Stimulated activated CD8-positive, alpha-beta memory T cell treated with anti-CD3 and anti-CD28 coated beads, Interleukin-4, amount 100 ng/mL, for 1 hour (primary cell): ENCODE data around the gene TARBP2.
A peak's percentile ranks its signal among the peaks of the same experiment; 100 is the strongest.
"Not testable (repeated sequence)": the region's sequence is repeated elsewhere in the genome, so short reads cannot be mapped to it uniquely, and the experiment has no call there.

Source experiments
- DNase-seq, 2 donors: peaks; one replicate each; pipeline ENCODE4 v3.0.0-alpha.2; 2020; ENCODE audit warnings: low read depth in 2 of 2, low spot score in 1 of 2

Gene TARBP2

DNA sequence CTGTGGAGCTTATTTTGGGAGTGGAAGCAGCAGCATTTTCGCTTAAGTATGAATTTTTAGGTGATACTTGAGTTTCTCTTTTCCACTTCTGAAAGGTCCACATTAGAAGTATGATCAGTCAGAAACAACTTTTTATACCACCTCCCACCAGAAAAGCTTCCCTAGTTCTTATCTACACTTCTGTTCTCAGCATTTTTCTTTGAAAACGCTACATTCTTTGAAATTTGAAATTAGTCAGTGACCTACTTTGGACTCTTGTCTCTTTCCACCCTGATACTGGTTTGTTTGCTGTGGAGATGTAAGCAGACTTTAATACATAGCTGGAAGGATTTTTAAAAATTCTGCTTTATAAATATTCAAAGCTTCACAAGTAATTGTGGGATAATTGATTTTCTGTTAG, 27.0 kb upstream of the TARBP2 start:
- no peak for DNase-seq

DNA sequence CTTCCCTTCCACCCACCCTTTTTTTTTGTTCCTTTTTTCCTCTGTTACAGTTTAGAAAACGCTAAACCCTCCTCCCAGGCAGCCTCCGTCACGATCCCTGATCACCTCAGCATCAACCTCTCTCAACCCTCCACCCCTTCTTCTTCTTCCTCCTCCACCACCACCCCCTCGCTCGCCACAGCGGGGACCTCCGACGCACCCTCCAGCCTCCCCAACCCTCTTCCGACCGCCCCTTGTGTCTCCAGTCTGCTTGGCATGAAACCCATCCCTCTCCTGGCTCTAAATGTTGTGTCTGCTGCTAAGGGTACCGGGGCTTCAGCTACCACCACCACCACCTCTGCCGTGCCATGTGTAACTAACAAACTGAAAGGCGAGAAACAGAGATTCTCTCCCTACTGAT, 26.3 kb upstream of the TARBP2 start:
- no peak for DNase-seq

DNA sequence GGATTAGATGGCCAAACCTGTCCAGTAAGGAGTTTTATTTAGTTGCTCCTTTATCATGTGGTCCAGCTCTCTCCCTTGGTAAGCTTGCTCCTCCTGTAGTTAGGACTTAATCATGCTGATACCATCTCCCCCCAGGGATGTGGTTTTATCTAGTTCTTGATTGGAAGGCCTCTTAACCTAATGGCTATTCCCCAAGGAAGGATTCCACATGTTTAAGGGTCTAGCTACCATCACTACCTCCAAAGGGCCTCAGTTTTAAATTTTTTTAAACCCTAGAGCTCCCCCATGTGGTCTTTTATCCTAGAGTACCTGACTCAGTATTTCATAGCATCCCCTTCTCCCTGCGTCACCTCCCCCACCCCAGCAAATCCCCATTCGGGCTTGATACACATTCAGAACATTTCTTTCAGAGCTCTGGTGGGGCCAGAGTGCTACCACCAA, 24.3 kb upstream of the TARBP2 start:
- DNase-seq: no peak

DNA sequence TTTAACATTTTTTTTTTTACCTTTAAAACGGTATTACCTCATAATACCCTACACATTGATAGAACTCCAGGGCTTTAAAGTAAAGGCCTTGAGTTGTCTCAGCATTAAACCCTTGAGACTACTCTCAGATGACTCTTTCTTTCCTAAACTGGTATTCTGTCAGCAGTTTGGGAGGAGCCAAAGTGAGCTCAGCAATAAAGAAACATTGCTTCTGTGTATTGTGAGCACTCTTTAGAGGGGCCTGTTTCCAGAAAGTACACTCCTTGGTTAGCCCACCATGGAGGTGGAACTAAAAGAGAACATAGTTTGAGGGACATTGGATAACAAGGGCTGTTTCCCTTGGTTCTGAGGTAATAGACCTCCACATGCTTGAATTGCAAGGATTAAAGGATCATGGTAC, 22.2 kb upstream of the TARBP2 start:
- DNase-seq: no peak

DNA sequence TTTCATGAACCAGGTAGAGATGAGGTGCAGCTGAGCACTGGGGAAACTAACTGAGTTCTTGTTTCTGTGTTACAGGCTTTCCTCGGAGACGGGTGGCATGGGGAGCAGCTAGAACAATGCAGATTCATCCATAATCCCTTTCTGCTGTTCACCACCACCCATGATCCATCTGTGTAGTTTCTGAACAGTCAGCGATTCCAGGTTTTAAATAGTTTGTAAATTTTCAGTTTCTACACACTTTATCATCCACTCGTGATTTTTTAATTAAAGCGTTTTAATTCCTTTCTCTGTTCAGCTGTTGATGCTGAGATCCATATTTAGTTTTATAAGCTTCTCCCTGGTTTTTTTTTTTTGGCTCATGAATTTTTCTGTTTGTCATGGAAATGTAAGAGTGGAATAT, 21.8 kb upstream of the TARBP2 start:
- no peak for DNase-seq

GRCh38 chr12:53480491-53481442, 20.3 kb upstream of the TARBP2 start:
- DNase-seq: no peak

GRCh38 chr12:53481458-53481857, 19.6 kb upstream of the TARBP2 start:
- DNase-seq: not testable (repeated sequence)

DNA sequence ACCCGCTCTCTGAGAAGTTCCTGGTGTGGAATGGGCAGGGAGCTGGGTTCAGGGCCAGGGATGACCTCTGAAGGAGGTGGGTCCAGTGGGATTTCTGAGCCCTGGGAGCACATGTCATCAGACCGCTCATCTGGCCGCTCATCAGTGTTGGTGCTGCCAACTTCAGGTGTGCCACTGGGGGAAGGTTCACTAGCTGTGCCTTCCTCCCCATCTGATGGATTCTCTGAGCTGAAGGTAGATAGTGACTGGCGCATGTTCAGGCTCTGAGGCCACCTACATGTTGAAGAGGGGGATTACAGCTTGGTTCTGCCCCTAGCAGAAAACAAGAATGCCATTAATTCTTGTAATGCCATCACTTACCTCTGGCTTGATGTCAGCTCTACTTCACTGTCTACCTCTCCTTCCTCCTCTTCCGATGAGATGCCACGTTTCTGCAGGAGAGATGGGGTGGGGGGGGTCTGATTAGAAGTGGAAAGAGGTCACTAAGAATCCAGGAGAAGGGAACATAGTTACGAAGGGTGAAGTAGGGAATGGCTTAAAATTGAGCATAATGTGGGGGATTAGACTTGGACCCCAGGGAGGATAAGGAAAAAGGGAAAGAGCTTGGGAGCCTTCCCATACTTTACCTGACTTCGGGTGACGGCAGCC, 19.0 kb upstream of the TARBP2 start:
- DNase-seq: no peak

DNA sequence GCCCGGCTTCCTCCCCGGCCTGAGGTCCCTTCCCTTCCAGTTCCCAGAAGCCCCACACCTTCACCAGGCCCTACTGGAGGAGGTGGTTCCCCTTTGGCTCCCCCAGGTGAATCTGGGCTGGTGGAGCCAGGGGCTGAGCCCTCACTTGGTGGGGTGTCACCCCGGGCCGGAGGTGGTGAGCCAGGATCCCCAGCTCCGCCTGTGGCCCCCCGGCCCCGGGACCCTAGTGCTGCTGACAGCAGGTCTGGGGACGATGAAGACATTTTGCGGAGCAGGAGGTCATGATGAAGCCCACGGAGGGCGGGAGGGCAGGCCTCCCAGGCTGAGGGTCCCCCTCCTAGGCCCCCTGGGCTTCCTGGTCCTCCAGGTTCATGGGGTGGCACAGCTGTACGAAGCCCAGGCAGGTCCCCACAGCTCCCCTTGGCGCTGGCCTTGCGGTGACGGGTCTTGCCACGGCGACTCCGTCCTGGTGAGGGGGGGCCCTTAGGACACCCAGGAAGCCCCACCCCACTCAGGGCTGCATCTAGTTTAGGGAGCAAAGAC, 18.4 kb upstream of the TARBP2 start:
- no peak for DNase-seq

DNA sequence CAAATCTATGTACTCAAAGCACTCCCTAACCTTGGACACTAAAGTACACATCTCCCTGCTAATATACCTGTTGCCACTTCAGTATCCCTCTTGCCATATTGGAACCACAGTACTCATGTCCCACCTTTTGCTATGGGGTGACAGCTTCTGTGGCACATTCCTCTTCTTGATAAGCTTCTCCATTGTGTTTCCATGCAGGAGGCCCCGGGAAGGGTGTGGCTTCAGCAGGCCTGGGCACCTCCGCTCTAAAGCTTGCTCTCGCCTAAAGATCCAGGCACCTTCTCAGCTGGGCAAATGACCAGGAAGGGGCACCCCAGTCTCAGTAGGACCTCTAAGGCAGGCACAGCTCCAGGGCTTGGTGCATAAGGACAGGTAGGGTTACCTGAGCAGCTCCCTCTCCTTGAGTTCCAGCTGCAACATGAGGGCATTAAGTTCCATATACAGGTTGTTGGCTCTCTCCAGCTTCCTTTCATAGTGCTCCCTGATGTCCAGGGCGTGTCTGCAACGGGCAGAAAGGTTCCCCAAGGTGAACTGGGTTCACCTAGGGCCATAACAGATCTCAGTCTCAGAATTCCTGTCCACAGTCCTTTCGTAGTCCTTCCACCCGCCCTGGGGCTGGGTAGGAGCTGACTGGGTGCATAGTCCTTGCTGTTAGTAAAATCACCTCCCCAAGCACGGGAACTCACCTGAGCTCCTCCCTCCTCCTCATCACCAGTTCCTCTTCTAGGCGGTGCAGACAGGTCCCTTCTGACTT, 17.7 kb upstream of the TARBP2 start:
- no peak for DNase-seq

- no peak for DNase-seq
Measured at GRCh38 chr12:53483979-53484377, 17.1 kb upstream of the TARBP2 start.

DNA sequence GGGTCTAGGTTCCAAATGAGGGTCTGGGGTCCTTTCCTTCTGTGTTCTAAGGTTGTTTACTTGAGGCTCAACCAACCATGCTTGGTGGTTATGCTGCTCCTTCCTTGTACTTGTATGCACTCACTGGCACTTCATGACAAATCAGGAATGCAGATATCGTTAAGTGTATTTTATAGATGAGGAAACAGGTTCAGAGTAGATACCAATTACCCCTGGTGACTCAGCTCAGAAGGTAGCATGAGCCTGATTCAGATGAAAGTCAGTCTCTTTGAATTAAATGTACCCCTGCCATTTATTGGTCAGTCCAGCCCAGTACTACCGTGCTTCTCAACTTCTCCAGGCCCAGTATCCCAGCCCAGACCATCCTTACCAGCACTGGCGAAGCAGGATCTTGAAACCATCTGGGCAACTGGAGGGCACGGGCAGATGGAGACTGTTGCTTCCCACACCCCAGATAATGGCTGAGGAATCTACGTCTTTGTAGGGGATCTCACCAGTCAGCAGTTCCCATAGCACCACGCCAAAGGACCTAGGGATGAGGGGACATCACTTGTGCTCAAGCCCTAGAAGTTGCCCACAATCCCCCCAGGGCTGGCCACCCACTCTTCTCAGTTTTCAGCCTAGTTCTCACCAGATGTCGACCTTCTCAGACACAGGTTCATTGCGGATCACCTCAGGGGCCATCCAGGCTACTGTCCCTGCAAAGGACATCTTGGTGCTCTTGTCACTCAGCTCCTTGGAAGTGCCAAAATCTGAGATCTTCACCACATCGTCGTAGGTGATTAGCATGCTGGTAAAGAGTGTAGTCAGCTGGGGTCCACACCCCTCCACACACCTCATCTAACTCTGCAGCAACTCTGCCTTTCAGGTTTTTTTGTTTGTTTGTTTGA, 16.2 kb upstream of the TARBP2 start:
- DNase-seq: no peak

DNA sequence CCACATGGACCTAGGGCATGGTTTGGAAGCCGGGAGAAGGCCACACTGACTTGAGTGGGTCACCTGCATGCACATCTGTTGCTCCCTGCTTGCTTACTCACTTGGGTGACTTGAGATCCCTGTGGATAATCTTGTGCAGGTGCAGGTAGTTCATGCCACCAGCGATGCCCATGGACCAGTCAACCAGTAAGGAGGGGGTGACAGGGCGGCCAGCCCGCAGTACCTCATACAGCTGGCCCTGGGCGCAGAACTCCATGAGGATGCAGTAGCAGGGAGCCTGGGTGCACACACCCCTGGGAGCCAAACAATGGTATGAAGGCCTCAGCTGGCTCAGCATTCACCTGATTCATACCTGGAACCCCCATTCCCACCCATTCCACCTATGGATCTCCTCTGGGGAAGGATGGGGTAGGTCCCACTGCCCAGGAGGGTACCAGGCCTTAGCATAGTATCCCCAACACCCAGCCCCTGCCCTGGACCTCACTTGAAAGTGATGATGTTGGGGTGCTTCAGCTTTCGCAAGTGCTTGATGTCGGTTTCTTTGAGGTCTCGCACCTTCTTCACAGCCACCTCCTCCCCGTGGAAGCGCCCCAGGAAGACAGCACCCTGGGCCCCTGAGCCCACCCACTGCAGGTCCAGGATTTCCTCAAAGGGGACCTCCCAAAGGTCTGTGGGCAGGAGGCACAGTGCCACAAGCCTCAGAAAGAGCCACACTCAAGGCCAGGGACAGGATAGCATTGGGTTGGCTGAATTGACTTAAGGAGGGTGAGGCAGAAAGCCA, 14.9 kb upstream of the TARBP2 start:
- DNase-seq: no peak

DNA sequence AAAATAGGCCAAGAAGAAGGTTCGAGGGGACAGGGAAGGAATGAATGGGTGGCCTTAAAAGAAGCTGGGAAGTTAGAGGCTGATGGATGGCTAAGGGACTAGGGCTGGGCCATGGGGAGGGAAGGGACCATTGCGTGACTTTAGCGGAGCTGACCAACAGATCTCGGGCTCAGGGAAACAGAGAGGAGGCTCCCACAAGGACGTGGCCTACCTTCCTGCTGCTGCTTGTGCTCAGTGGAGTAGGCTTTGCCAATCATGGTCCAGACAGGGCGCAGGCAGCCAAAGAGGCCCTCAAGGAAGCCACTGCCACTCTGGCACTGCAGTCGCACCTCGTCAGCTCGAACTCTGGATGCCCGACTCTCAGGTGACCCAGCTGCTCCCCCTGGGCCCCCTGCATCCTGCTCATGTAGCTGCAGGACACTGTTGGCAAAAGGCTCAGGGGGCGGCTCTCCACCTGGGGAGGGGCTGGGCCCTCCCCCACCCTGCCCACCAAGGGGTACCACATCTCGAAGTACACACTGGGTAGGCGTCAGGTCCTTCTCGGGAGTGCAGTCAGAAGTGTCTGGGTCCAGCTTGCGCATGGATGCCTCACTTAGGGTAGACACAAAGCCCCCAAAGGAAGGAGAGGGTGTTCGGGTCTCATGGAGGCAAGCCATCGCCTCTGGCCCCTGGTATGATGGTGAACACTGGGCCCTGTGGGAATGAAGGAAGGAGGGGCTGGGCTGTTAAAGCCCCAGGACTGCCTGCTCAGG, 14.2 kb upstream of the TARBP2 start:
- DNase-seq: no peak

DNA sequence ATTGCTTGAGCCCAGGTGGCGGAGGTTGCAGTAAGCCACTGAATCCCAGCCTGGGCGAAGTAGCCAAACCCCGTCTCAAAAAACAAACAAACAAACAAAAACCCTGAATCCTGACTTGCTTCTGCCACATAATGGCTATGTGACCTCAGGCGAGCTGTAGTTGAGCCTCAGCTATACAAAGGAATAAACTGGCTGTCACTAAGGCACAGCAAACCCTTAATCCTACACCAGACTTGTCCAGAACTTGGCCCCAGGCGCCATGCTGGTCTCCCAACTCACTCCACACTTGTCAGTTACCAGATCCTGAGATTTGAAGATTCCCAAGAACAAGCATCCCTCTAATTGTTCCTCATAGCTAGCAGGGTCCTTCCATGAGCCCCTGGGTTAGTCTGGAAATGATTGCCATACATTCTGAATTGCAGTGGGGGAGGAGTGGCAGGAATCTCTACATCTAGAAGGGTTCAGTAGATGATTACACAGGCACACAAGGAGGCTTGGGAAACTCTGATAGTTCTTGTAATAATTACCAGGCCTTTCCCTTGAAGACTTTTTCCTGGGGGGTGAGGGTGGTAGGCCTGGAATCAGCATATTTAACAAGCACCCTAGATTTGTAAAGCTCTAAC, 11.7 kb upstream of the TARBP2 start:
- no peak for DNase-seq

DNA sequence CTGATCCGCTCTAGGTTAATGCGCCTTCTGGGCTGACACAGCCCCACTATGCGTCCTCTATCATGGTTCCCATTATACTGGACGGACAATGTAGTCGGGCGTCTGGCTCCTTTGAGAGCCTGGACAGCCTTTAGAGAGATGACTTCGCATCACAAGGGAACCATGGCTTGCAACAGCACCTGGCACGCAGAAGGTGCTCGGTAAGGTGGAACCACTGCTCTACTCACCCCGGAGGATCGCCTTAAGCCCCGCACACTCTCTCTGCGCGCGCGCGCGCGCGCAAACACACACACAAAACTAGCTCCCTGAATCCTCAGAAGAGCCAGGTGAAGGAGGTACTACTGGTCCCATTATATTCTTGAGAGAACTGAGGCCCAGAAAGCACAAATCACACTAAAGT, 8.9 kb upstream of the TARBP2 start:
- DNase-seq: no peak

DNA sequence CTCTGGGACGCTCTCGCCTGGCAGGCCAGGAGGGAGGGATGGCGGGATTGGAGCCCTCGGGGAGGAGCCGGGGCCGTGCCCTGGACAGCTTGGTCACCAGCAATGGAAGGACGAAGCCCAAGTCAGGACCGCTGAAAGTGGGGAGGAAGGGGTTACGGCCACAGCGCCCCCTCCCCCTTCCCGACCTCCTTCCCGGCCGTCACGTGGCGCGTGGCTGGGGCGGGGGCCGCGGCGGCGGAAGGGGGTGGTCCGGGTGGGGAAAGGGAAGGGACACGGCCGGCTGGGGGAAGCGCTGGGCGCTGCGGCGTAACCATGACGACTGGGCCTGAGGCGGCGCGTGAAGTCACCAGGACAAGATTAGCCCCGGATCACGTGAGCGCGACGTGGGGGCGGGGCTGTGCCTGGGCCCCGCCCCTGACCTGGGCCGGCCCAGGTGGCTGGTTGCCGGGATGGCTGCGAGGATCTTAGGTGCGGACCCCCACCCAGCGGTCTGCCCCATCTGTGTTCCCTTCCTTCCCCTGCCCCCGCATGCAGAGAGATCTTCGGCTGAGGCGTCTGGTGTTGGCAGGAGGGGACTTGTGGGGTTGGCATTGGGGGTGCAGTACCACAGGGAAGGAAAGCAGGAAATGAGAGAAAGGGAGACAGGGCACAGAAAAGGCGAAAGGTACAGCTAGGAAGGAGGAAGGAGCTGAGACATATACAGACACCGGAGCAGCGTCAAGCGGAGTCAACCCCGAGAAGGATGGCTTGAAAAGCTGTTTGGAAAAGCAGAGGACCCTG, 8.1 kb upstream of the TARBP2 start:
- DNase-seq: peak; percentile 72
